HEK293T (cell line): ENCODE measurements around the gene CORO6.

Source experiments
- BHLHE40 ChIP-seq: fragments of 450-650 bp; IDR thresholded peaks from 2 replicates; pipeline ENCODE4 v1.6.1; 2016; ENCODE audit warnings: mild to moderate bottlenecking, moderate library complexity, borderline replicate concordance
- ELF4 ChIP-seq: fragments of 450-650 bp; IDR thresholded peaks from 2 replicates; pipeline ENCODE4 v1.6.1; 2017; ENCODE audit warnings: antibody characterized with exemption
- FOXK2 ChIP-seq: fragments of 450-650 bp; IDR thresholded peaks from 2 replicates; pipeline ENCODE4 v1.6.1; 2016; ENCODE audit warnings: mild to moderate bottlenecking
- L3MBTL2 ChIP-seq: fragments of 450-650 bp; conservative IDR thresholded peaks from 2 replicates; pipeline ENCODE4 v1.6.1; 2016; ENCODE audit warnings: mild to moderate bottlenecking
- LEF1 ChIP-seq: fragments of 450-650 bp; IDR thresholded peaks from 2 replicates; pipeline ENCODE4 v1.6.1; 2017; ENCODE audit warnings: mild to moderate bottlenecking, borderline replicate concordance
- SP1 ChIP-seq: fragments of 450-650 bp; IDR thresholded peaks from 2 replicates; pipeline ENCODE4 v1.6.1; 2017
- ZNF384 ChIP-seq: fragments of 450-650 bp; IDR thresholded peaks from 2 replicates; pipeline ENCODE4 v1.6.1; 2016

DNA sequence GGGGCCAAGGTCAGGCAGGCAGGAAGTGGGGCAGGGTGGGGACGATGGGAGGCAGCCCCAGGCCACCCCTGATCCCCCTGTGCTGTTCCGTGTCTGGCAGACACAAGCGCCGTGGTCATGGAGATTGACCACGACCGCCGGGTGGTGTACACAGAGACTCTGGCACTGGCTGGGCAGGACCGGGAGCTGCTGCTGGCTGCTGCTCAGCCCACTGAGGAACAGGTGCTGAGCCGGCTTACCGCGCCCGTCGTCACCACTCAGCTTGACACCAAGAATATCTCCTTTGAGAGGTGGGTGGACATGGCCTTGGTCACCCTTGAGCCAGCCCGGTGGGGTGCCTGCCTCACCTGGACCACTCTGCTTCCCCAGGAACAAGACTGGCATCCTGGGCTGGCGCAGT, 13.7 kb downstream of the CORO6 start:
- TF ChIP-seq BHLHE40, result no peak
- no peak for TF ChIP-seq L3MBTL2
- TF ChIP-seq LEF1, result no peak
- no peak for TF ChIP-seq ZNF384
- TF ChIP-seq FOXK2, result no peak
- no peak for TF ChIP-seq ELF4
- TF ChIP-seq SP1, result no peak
